HG03064 (cell line): ENCODE measurements around the gene ANKRD13D.

ENCODE experiments used
- ATAC-seq: cut with Tn5 transposase; IDR thresholded peaks from one replicate; pipeline ENCODE4 v1.9.1; 2021; ENCODE audit warnings: low read depth; ENCODE audit not compliant: unreplicated experiment

ANKRD13D gene

GRCh38 chr11:67261640-67261945, 27.5 kb upstream of the ANKRD13D start:
- no peak for ATAC-seq

GRCh38 chr11:67261946-67262681, 27.0 kb upstream of the ANKRD13D start:
- ATAC-seq: no peak

DNA sequence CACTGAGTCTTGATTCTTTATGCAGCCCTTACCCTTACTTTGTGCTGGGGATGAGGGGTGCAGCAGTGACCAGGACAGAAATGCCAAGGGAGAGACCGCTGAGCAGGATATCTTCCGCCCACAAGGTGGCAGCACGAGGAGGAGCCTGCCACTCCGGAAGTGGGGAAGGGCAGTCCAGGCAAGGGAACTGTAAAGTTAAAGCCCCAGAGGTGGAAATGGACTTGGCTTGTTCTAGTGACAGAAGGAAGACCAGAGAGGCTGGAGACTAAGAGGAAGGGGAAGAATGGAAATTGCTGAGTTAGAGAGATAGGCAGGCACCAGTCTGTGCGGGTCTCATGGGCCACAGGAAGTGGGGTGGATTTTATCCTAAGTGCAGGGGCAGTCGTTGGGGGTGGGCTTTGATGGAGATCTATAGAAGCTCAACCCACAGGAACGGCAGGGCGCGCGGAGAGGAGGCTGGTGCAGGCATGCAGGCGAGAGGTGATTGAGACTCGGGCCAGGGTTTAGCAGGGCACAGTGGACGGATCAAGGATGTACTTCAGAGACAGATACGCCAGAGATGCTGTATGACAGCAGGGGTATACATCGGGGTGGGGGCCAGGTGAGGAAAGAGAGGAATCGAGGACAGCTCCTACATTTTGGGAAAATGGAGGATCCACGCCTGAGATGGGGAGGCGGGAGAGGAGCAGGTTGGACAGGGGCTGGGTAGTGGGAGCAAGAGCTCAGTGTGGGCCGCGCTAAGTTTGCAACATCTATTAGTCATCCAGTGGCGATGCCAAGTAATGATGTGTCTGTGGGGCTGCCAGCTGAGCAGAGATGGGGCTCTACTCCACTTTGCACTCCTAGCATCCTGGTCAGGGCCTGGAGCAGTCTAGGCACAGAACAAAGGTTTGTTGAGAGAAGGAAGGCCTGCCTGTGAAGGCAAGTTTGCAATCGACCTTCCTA, 26.1 kb upstream of the ANKRD13D start:
- no peak for ATAC-seq

- ATAC-seq: no peak
Observed at GRCh38 chr11:67264260-67264659, 24.8 kb upstream of the ANKRD13D start.

GRCh38 chr11:67264877-67265632, 24.0 kb upstream of the ANKRD13D start:
- no peak for ATAC-seq

DNA sequence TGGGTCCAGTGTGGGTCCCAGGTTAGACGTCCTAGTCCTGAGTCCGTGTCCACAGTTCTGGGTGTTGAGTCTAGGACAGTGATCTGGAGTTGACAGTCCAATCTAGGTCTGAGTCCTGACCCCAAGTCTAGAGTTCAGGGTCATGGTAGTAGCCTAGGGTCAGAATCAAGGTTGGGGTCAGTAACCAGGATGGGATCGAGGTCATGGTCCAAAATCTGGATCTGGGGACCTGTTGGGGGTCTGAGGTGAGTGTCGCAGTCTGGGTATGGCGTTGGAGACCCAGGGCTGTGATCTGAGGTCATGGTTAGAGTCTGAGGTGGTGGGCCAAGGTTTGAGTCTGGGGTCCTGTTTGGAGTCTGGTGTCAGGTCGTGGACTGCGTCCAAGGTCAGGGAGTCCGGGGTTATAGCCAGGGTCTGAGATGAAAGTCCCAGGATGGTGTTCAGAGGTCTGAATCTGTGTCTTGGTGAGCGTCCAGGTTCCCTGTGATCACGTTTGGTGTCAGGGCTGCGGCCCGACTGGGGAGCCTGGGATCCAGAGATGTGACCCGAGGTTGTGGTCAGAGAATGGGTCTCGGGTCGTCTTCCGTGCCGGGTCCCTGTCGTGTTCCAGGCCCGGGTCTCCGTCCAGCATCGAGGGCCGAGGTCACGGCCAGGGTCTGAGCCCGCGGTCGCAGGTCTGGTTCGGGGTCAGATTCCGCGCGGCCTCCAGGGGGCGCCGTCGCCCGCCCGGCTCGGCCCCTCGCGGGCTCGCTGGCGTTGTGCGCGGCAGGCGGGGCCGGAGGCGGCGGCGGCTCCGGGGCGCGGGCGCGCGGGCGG, 23.3 kb upstream of the ANKRD13D start:
- peak; percentile 29 for ATAC-seq

DNA sequence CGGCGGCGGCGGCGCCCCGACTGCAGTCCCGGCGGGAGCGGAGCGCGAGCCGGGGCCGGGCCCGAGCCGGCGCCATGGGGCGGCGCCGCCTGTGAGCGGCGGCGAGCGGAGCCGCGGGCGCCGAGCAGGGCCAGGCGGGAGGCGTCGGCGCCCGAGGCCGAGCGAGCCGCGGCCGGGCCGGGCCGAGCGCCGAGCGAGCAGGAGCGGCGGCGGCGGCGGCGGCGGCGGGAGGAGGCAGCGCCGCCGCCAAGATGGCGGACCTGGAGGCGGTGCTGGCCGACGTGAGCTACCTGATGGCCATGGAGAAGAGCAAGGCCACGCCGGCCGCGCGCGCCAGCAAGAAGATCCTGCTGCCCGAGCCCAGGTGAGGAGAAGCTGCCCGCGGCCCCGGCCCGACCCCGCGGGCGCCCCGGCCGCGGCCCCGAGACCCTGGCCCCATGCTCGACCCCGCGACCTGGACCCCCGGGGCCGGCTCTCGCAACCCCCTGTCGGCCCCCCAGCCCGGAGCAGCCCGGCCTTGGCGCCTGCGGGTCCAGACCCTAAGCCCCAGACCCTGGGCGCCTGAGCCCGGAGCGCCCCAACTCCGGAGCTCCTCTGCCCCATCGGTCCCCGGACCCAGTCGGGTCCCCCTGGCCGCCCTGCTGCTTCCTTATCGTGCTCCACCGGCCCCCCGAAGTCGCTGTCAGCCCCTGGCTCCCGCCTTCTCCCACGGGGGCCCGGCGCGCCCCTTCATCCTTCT, 22.5 kb upstream of the ANKRD13D start, which contains the start of gene GRK2:
GRK2 (plus strand) TSS at position 25 of the 739 bp plus-strand sequence; CDS start at position 252, 227 bp downstream.
- ATAC-seq: peak; percentile 5

DNA sequence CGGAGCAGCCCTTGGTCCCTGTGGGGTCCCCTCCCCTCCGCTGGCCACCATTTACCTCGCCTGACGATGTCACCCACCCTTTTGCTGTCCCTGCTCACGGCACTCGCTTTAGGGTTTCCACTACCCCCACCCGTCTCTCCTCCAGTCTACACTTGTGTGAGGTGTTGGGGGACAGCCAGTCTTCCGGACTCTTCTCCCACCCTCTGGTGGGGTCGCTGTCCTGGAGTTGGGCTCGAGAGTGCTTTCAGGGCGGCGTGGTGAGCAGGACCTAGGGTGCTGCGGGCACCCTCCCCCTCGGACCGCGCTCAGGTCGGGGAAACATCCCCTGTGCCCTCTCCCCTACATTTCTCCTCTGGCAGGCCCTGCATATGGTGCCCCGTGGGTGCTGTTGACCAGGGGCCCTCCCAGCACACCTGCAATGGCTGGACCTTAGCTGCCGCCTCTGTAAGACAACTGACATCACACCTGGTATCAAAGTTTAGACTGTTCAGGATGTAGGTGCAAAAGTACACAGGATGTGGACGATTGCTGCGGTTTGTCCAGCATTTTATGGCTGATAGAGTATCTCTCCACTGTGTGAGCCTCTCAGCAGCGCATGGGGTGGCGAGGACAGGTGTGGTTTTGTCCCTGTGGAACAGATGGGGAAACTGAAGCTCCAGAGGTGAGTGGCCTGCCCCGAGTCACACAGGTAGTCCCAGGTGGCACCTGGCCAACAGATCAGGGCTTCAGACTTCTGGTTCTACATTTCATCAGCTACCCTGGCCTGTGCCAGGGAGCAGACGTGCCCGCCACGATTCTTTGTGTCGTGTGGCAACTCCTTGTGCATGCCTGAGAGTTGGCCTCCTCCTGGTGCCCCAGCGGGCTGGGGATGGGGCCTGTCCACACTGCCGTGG, 21.7 kb upstream of the ANKRD13D start:
- no peak for ATAC-seq

GRCh38 chr11:67268081-67268961, 20.8 kb upstream of the ANKRD13D start:
- ATAC-seq: no peak

GRCh38 chr11:67268962-67269268, 20.2 kb upstream of the ANKRD13D start:
- ATAC-seq: no peak

- ATAC-seq: no peak
Observed at GRCh38 chr11:67269401-67270255, 19.5 kb upstream of the ANKRD13D start.

DNA sequence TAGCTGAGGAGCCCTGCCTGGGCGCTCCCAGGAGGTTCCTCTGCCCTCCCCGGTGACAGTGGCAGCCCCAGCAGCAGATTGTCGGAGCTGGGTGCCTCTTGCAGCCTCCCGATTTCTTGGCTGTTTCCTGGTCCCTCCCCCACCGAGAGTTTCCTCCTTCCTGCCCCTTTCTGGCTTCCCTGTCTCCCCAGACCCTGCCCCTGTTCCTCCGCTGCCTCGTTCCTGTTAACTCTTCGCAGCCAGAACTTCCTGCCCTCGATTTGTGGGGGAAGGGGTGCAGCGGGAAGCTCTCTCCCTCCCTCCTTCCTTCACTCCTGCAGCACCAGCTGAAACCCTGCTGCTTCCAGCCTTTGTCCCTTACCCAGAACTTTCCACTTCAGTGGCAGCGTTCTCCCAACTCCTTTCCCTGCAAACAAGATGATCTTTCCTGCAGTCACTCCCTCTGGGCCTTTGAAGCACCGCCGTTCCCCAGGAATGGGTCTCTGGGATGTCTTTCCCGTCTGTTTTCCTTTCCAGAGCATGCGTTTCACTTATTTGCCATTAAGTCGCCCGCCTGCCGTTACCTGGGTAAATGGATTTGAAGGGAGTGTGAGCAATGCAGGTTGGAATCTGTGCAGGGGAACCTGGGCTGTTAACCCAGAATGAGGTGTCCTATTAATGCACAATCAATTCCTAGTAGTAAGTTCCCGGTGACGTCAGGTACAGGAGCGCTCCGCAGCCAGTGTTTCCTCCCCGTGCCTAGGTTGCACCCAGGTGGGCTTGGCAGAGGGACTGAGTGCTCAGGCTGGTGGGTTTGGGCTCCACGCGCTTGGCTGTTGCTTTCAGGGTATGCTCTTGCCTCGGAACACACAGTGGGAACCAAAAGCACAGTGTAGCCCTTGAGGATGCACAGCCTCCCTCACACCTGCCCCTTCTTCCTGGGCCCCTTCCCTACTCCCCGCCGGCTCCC, 18.6 kb upstream of the ANKRD13D start:
- no peak for ATAC-seq

- no peak for ATAC-seq
Observed at GRCh38 chr11:67271205-67271540, 17.9 kb upstream of the ANKRD13D start.

GRCh38 chr11:67271541-67272284, 17.4 kb upstream of the ANKRD13D start:
- no peak for ATAC-seq
